ENCODE results near the gene IDNK. TPM values are rescaled to one million over a fixed set of nuclear protein-coding genes. Genes with fewer than 3 reads are reported as not detected.

The IDNK gene
- total RNA-seq, 1 experiment from 2014 or later: 3.3 TPM

- no peaks in the 10 kb centered on the region for H3K4me1 ChIP-seq (ENCODE audit: control insufficient read depth in 1 of 2, insufficient read depth in 2 of 2, low read length in 2 of 2)
- ChIA-PET RAD21 (ENCODE audit: low non-redundant PET in 1 of 2, low total read pairs in 2 of 2, uncharacterized antibody in 2 of 2, unreplicated experiment in 2 of 2) (no interaction called here), POLR2A (no interaction called here), CTCF (no interaction called here)
- H3K9me3 ChIP-seq (ENCODE audit: control insufficient read depth in 1 of 2, insufficient read depth in 1 of 2, low read depth in 1 of 2, low read length in 2 of 2): no peaks in the 10 kb centered on the region
- no peaks in the 10 kb centered on the region for H3K27me3 ChIP-seq (ENCODE audit: insufficient read depth, low read length)
- TF ChIP-seq FOSL1 (IDR thresholded peaks at IDR 0.05; ENCODE audit: low read depth) (no peak), POLR2AphosphoS5 (IDR thresholded peaks at IDR 0.05; ENCODE audit: low read depth, low read length) (no peak)
- no TSS peak for BruUV-seq (replicated peaks)
- no peak overlapping the region for H3K4me2 ChIP-seq (ENCODE audit: low read length)
- no peak overlapping the region for H2AFZ ChIP-seq (ENCODE audit: low read depth, low read length, poor library complexity, severe bottlenecking)
- H3K36me3 ChIP-seq (ENCODE audit: control insufficient read depth in 1 of 2, insufficient read depth in 2 of 2, low read length in 2 of 2): no peaks in the 10 kb centered on the region
- H4K20me1 ChIP-seq (ENCODE audit: insufficient read depth): no peaks in the 10 kb centered on the region
- no peaks in the 10 kb centered on the region for H3K9me2 ChIP-seq (ENCODE audit: insufficient read depth)
- no peak overlapping the region for H3K4me3 ChIP-seq (replicated peaks in 1 of 2; ENCODE audit: low read depth in 1 of 2, low read length in 2 of 2)
- no peak overlapping the region for H3K27ac ChIP-seq (ENCODE audit: low read depth, low read length)
- ATAC-seq: no peak
- no peak for DNase-seq (ENCODE audit: low read depth, low spot score)
- intact Hi-C loops (cut with micrococcal nuclease): no loop called here
- no peak overlapping the region for H3K9ac ChIP-seq (ENCODE audit: low read length)
- no peaks in the 10 kb centered on the region for H3K79me2 ChIP-seq (ENCODE audit: insufficient read depth, low read length)
Measured at GRCh38 chr9:83584995-83585394, 37.9 kb upstream of the IDNK start.

DNA sequence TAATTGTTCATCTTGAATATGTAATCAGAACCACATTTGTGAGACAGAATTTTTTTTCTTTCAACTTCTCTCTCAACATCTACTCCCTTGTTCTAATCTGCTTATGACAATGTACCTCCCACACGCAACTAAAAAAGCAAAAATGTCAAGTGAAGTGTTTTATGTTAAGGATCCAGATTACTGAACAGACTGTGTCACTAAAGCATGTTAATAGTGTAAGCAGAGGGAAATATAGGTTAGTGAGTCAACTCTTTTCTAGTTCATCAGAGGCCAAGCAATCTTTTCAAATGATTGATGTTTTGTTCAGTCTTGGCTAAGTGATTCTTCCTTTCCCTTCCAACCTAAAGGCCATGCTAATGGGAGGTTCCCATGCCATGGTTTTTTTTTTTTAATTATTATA lies 34.7 kb upstream of the IDNK start:
- CTCF ChIA-PET: no interaction called here
- Histone ChIP-seq H3K4me1 (ENCODE audit: control insufficient read depth in 1 of 2, insufficient read depth in 2 of 2, low read length in 2 of 2) (no peaks in the 10 kb centered on the region), H3K9me3 (ENCODE audit: control insufficient read depth in 1 of 2, insufficient read depth in 1 of 2, low read depth in 1 of 2, low read length in 2 of 2) (no peaks in the 10 kb centered on the region), H3K36me3 (ENCODE audit: control insufficient read depth in 1 of 2, insufficient read depth in 2 of 2, low read length in 2 of 2) (no peaks in the 10 kb centered on the region), H3K27me3 (ENCODE audit: insufficient read depth, low read length) (no peaks in the 10 kb centered on the region), H3K79me2 (ENCODE audit: insufficient read depth, low read length) (no peaks in the 10 kb centered on the region), H3K9me2 (ENCODE audit: insufficient read depth) (no peaks in the 10 kb centered on the region), H4K20me1 (ENCODE audit: insufficient read depth) (no peaks in the 10 kb centered on the region), H2AFZ (ENCODE audit: low read depth, low read length, poor library complexity, severe bottlenecking) (no peak overlapping the region), H3K27ac (ENCODE audit: low read depth, low read length) (no peak overlapping the region), H3K4me3 (replicated peaks in 1 of 2; ENCODE audit: low read depth in 1 of 2, low read length in 2 of 2) (no peak overlapping the region), H3K4me2 (ENCODE audit: low read length) (no peak overlapping the region), H3K9ac (ENCODE audit: low read length) (no peak overlapping the region)
- DNase-seq (ENCODE audit: low read depth, low spot score) (no peak), ATAC-seq (no peak)
- no TSS peak for BruUV-seq (replicated peaks)
- RAD21 ChIA-PET (ENCODE audit: low non-redundant PET in 1 of 2, low total read pairs in 2 of 2, uncharacterized antibody in 2 of 2, unreplicated experiment in 2 of 2): no interaction called here
- POLR2A ChIA-PET: no interaction called here
- intact Hi-C loops (cut with micrococcal nuclease): no loop called here
- TF ChIP-seq ZNF274 (IDR thresholded peaks at IDR 0.05; ENCODE audit: low read depth, low read length) (no peak), EGR1 (IDR thresholded peaks at IDR 0.05; ENCODE audit: low read depth) (no peak), JUND (IDR thresholded peaks at IDR 0.05) (no peak), REST (IDR thresholded peaks at IDR 0.05; ENCODE audit: low read depth) (no peak), EZH2 (IDR thresholded peaks at IDR 0.05) (no peak), TCF7L2 (IDR thresholded peaks at IDR 0.05; ENCODE audit: borderline replicate concordance, extremely low read depth, insufficient read depth, insufficient read length) (no peak), SRF (IDR thresholded peaks at IDR 0.05; ENCODE audit: low read depth) (no peak), CEBPB (IDR thresholded peaks at IDR 0.05; ENCODE audit: low read depth) (no peak), SIN3A (IDR thresholded peaks at IDR 0.05; ENCODE audit: low read depth) (no peak), YY1 (IDR thresholded peaks at IDR 0.05; ENCODE audit: extremely low read depth, insufficient replicate concordance, low read depth, low read length) (no peak), ATF3 (IDR thresholded peaks at IDR 0.05) (no peak), RAD21 (IDR thresholded peaks at IDR 0.05; ENCODE audit: low read depth) (no peak), ZFX (IDR thresholded peaks at IDR 0.05) (no peak), CBX3 (IDR thresholded peaks at IDR 0.05; ENCODE audit: low read depth) (no peak), ZBTB33 (IDR thresholded peaks at IDR 0.05; ENCODE audit: extremely low read depth, insufficient replicate concordance, low read length) (no peak)
- TF ChIP-seq, protein P1, sequence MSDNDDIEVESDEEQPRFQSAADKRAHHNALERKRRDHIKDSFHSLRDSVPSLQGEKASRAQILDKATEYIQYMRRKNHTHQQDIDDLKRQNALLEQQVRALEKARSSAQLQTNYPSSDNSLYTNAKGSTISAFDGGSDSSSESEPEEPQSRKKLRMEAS (IDR thresholded peaks at IDR 0.05): no peak

Measured in HCT116 (cell line).